ENCODE results near the gene SLK.

Gene SLK

GRCh38 chr10:104059364-104059763 lies 92.4 kb downstream of the SLK start:
- no peak for TF ChIP-seq CTCF (IDR thresholded peaks at IDR 0.05; ENCODE audit: low read depth, low read length)
- no peak overlapping the region for H3K4me3 ChIP-seq (ENCODE audit: low read depth, low read length)

GRCh38 chr10:104061196-104061595 lies 94.3 kb downstream of the SLK start:
- H3K4me3 ChIP-seq (ENCODE audit: low read depth, low read length): no peak overlapping the region
- no peak for TF ChIP-seq CTCF (IDR thresholded peaks at IDR 0.05; ENCODE audit: low read depth, low read length)

GRCh38 chr10:104065748-104066147 lies 98.8 kb downstream of the SLK start:
- H3K4me3 ChIP-seq (ENCODE audit: low read depth, low read length): no peak overlapping the region
- no peak for TF ChIP-seq CTCF (IDR thresholded peaks at IDR 0.05; ENCODE audit: low read depth, low read length)

GRCh38 chr10:104066945-104067344 lies 100.0 kb downstream of the SLK start:
- no peak for TF ChIP-seq CTCF (IDR thresholded peaks at IDR 0.05; ENCODE audit: low read depth, low read length)
- no peak overlapping the region for H3K4me3 ChIP-seq (ENCODE audit: low read depth, low read length)

- TF ChIP-seq CTCF (IDR thresholded peaks at IDR 0.05; ENCODE audit: low read depth, low read length): no peak
- no peak overlapping the region for H3K4me3 ChIP-seq (ENCODE audit: low read depth, low read length)
These were observed 100.6 kb downstream of the SLK start for GRCh38 chr10:104067525-104067924.

GRCh38 chr10:104069613-104070012 lies 102.7 kb downstream of the SLK start:
- H3K4me3 ChIP-seq (ENCODE audit: low read depth, low read length): no peak overlapping the region
- no peak for TF ChIP-seq CTCF (IDR thresholded peaks at IDR 0.05; ENCODE audit: low read depth, low read length)

- no peak for TF ChIP-seq CTCF (IDR thresholded peaks at IDR 0.05; ENCODE audit: low read depth, low read length)
- no peak overlapping the region for H3K4me3 ChIP-seq (ENCODE audit: low read depth, low read length)
These were observed 105.8 kb downstream of the SLK start for GRCh38 chr10:104072786-104073185.

Data from WI38 (cell line).